GM19438 (cell line): ENCODE data around the gene CAND2.
"Not testable (repeated sequence)": the region's sequence is repeated elsewhere in the genome, so short reads cannot be mapped to it uniquely, and the experiment has no call there.

Experiments
- ATAC-seq: cut with Tn5 transposase; IDR thresholded peaks from one replicate; pipeline ENCODE4 v1.9.1; 2021; ENCODE audit warnings: low read depth; ENCODE audit not compliant: unreplicated experiment

CAND2 gene

DNA sequence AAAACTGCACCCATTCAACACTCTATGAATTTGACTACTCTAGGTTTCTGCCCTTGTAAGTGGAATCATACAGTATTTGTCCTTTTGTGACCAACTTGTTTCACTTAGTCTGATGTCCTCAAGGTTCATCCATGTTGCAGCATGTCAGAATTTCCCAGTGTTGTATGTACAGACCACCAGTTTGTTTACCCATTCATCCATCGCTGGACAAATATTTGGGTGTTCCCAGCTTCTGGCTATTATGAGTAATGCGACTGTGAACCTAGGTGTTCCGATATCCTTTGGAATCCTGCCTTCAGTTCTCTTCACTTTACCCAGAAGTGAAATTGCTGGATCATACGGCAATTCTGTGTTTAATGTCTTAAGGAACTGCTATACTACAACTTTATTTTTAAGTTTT, 32.3 kb downstream of the CAND2 start:
- no peak for ATAC-seq

DNA sequence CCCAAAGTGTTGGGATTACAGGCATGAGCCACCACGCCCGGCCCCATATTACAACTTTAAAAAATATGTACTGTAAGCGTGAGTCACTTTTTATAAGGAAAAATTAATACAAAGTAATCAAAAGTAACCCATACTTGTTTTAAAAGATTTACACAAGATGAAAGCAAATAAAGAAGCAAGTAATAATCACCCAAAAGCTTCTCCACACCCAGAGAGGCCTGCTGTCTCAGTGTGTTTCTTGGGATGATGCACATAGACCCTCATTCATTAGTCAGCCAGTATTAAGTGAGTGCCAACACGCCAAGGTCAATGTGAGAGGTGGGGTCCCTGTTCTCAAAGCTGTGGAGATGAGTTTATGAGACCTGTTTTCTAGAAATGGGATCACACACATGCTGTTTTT, 32.9 kb downstream of the CAND2 start:
- ATAC-seq = no peak

DNA sequence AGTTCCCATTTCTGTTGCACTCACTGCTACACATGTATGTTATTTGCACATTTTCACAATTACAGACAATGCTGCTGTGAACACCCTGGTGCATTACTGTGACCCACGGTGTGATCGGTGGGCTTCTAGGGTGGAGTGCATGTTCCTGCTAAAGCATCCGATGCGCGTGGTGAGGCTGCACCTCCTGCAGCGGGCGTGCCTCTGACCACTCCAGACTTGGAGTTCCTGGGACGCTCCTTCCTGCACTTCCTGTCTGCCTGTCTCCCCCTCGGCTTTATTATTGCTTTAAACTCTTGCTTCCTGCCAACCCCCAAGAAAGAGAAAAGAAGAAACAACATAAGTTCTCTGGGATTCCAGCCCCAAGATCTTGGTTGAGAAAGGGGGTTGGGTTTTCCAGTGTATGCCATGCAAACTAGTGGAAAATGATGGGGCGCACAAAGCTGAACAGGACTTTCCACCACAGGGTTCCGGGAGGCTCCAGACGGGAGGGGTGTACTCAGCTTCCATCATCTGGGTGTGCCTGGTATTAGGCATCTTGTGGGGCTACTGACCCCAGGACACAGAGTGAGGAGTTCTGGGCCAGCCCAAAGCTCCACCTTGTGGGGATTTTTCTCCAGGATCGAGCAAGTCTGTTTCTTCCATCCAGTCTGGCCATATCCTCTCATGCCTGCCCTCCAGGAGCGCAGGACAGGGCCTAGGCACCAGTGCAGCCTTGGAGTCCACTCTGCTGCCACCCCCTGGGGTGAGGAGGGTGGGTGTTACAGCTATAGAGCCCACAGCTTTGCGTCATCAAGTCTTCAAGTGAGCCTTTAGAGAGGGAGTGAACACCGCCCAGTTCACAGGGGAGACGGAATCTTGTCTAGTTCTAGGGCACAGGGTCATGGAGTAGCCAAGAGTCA, 33.7 kb downstream of the CAND2 start:
- no peak for ATAC-seq

DNA sequence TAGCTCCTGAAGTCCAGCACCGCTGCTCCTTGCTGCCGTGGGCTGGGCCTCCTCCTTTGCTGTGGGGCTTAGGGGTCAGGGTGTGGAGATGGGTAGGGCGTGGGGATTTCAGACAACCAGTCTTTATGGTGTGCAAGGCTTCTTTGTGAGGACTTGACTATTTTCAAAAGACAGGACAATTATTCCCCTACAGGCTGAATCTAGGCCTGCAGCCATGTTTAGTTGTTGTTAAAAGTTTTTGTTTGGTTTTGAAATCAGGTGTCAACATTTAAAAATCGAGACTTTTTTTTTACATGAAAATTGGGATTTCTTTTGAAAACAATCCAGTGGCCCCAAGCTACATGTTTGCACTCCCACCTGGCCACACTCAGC, 34.3 kb downstream of the CAND2 start:
- no peak for ATAC-seq

DNA sequence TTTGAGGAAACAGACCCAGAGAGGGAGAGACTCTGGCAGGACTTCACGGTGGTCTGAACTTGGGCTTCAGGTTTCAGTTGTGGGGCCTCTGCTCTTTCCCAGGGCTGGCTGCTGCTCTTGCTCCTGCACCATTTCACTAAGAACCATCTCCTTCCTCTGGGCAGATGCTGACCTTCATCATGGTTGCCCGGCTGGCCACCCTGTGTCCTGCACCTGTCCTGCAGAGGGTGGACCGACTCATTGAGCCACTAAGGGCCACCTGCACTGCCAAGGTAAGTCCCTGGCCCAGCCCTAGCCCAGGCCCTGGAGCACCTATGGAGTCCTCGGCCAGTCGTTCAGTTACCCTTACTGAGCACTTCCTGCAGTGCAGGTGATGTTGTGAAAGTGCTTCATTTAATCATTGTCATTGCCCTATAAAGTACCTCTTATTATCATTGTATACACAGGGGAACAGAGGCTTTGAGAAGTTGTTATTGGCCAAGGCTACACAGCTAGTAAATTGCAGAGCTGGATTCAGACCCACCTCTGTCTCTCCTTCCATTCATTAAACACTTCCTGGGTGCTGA, 34.9 kb downstream of the CAND2 start:
- no peak for ATAC-seq

DNA sequence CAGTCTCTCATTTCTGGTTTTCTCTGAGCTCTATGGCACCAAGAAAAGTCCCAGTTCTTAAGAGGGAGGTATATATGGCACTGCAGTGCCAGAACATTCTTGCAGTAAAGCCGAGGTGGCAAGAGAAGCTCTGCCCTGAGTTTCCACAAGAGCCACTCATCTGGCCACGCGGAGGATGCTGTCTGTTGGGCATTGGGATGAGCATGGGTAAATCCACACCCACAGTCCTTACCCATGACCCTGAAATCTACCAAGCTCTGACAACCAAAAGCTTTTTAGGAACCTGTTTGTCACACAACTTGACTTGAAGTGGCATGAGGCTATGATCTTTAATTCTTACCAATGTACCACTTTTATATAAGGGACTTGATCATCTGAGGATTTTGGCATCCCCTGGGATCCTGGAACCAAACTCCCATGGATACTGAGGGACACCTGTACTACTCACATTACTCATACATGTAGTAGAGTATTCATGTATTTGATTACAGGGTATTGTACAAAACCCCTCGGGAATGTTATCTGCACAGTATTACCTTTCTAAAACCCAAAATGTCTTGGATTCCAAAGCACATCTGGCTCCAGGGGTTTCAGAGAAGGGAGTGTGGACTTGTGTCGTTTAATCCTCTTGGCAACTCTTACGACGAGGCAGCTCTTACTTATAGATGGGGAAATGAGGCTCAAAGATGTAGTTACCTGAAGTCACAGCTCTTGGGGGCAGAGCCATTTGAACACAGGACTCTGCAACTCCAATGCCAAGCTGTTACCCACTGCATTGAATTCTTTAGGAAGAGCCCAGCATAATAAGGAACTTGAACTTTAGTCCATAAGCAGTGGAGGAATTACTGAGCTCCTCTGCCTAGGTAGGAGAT, 36.1 kb downstream of the CAND2 start:
- ATAC-seq = no peak

DNA sequence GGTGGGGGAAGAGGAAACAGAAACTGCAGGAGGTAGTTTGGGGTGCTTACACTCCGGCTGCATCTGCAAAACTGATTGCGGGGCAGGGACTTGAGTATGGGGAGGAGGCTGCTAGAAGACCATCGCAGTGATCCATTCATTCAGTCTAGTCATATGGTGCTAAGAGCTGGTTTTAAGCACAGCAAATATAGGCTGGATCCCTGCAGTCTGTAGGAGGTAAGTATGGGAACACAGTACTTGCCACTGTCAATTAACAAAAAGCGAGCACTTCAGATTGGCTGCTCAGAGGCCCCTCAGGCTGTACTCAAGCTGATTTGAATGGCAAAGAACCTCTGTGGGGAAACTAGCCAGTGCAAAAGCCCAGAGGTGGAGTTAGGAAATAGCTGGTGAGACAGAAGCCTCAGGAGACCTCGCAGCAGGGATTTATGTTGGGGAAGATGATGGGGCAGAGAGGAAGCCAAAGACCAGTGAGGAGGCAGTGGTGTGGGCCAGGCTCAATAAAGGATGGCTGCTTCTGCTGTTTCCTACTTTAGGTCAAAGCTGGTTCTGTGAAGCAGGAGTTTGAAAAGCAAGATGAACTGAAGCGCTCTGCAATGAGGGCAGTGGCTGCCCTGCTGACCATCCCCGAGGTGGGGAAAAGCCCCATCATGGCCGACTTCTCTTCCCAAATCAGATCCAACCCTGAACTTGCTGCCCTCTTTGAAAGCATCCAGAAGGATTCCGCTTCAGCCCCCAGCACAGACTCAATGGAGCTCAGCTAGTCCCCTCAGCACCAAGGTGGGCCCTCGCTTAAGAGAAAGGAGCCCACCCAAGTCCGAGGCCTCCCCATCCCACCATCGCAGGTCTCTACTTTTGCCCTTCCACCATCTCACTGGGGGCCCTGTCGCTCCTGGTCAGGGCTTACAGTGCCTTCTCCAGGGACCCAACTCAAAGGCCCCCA, 37.0 kb downstream of the CAND2 start:
- no peak for ATAC-seq

DNA sequence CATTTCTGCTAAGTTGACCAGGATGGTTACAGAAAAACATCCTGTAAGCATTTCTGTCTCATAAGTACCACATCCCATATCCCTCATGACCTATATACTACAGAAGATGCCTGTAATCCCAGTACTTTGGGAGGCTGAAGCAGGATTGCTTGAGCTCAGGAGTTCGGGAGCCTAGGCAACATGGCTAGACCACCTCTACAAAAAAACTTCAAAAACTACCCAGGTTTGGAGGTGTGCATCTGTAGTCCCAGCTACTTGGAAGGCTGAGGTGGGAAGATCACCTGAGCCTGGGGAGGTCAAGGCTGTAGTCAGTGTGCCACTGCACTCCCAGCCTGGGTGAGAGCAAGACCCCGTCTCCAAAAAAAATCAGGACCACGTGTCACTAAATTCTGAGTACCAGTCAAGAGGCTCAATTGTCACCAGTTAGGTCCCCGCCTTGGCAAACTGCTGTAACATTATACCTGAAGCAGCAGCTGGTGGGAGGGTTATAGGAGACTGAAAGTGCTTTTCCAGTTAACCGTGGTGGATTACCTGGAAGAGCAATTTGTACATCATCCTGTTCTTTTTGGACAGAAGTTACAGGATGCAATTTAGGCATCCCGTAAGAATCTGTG, 38.7 kb downstream of the CAND2 start:
- no peak for ATAC-seq

DNA sequence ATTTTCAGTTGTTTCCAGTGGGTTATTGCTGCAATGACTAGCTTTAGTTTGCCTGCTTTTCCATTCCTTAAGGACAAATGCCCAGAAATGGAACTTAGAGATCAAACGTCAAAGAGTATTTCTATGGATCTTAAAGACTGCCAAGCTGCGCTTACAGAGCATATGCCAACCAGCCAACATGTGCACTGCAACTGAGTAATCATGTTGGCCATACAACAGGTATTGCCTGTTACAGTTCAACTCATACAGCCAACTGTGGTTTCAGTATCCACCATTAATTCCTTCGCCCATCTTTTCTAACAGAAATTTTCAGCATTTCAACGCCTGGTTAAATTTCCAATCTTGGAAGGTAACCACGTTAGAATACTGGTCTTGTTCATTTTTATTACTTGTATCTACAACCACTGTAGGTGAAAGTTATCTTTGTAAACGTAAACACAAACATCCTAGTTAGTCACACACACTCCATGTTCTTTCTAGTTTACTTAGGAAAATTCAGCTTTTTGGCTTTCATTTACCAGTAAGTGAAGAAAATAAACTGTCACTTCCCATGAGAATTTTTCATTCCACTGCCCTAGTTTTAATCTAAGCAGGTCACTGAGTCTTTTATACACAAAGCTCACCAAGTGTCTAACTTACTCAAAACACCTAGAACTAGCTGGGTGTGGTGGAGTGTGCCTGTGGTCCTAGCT, 41.0 kb downstream of the CAND2 start:
- ATAC-seq = no peak

DNA sequence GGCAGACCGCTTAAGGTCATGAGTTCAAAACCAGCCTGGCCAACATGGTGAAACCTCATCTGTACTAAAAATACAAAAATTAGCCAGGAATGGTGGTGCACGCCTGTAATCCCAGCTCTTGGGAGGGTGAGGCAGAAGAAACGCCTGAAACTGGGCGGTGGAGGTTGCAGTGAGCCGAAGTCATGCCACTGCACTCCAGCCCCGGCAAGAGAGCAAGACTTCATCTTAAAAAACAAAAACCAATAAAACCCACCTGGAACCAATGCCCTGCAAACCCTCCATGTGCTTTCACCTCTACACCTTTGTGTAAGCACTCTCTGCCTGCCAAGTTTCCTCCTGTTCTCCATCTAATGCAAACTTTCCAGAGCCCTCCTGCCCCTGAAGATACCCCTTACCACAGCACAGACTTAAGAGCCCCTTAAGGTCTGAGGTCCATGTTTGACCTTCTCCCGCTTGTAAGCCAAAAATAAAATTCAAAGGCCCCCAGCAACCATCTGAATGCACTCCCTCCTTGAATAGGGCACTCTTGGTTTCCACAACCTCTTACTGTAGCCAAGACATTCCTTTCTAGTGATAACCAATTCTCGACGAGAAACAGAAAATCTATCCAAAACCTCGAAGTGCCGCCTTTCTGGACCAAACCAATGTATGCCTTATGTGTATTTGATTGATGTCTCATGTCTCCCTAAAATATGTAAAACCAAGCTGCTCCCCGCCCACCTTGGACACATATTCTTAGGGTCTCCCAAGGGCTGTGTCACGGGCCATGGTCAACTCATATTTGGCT, 41.9 kb downstream of the CAND2 start:
- no peak for ATAC-seq

DNA sequence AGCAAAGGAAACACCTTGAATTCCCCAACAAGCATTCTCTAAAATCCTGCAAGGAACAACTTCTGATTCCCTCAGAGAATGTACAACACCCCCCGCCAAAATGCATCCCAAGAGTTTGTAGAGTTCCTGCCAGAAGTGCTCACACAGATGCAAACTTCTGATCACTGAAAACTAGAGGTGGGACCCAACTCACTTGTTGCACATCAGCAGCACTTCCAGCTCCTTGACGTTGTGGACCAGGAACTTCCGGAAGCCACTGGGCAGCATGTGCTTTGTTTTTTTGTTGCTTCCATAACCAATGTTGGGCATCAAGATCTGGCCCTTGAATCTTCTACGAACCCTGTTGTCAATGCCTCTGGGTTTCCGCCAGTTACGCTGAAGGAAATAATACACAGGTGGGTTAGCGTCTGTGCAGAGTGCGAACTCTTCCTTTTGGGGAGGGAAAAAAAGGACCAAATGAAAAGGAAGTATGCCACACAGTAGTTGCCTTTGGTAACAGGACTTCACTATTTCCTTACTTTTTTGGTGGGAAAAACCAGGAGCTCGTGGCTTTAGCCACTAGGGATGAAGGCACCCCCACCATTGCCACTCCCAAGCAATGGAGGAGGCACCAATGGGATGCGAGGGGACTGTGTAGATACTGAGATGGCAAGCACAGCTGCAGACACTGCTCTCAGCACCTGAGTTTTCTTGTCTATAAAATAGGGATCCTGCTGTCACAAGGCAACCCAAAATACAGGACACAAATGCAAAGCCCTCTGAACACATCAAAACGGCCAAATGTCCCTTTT, 42.9 kb downstream of the CAND2 start:
- ATAC-seq = no peak

DNA sequence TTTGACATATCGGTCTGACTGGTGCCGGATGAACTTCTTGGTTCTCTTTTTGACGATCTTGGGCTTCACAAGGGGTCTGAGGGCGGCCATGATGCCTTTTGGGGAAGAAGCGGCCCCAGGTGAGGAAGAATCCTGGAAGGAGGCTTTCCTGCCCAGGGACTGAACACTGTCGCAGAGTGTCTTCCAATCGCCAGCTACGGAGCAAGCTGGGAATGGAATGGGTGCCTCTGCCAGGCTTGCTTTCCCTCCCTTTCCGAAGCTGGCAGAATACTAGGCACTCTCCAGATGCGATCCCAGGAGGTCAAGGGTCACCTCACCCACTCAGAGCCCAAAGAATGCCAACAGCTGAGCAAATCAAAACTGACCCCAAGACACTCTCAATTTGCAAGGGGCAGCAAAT, 43.7 kb downstream of the CAND2 start:
- ATAC-seq = not testable (repeated sequence)

DNA sequence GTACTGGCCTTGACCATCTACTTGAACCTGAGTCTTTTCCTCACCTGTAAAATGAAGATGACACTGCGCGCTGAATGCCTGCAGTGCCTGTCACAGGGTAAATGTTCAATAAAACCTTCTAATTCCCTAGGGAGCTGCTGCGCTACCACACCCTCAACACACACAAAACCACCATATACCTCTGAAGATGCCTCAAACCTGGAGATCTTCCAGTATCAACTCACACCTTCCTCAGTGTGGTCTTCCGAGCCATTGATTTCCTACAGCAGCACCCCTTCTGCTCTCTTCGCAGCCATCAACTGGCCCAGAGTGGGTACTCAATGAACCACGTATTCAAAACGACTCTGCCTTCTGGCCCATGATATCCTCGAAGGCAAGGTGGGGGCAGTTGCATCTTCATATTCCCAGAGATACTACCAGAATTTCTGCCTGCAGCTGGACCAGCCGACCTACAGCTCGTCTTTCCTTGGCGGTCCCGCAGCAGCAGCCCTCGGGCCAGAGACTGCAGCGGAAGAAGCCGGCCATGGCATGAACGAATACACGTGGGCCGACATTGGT, 44.2 kb downstream of the CAND2 start:
- peak; percentile 41 for ATAC-seq

DNA sequence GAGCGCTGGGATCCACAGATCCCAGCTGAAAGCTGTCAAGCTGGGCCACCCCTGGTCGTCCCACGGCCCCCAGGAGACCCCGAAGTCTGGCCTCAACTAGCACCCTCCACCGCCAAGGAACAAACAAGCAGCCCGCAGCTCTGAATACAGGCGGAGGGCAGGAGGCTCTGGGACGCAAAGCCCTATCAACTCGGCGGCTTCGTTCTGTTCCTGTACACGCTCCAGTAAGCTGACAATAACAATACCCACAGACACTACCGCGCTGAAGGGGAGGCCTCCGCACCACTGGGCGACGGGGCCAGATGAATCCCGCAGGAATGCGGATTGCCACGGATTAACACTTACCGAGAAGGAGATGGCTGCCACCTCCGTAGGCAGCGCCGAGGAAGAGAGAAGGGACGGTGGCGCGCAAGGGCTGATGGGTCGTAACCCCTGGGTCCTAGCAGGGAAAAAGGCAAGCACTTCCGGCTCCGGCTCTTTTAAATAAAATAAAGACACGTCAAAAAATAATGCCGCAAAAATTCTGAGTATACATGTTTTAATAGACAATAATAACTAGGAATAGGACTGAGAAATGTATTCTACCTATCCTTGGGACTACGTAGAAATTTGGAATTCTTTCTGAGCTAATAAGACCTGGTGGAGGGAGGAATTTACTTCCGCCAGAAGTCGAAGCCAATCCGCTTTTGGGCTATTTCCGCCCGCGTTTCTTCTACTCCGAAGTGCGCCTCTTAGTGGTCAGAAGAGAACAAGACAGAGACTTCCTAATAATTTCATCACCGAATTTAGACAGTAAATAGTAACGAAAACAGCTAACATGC, 44.9 kb downstream of the CAND2 start, which contains the start of gene RPL32:
TSS of gene RPL32 (minus strand) at position 417 of the 821 bp plus-strand sequence. CDS start 1,328 bp downstream, outside the sequence.
- peak; percentile 85 for ATAC-seq

DNA sequence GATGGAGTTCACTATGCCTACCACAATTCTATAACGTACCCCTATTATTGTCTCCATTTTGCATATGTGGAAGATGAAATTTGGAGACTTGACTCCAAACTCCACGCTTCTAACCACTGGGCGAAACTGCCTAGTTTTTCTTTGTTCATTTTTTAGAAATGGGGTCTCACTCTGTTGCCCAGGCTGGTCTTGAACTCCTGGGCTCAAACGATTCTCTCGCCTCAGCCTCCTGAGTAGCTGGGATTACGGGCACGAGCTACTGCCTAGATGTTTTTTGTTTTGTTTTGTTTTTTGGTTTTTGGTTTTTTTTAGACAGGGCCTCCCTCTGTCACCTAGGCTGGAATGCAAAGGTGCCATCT, 45.5 kb downstream of the CAND2 start:
- ATAC-seq = no peak

DNA sequence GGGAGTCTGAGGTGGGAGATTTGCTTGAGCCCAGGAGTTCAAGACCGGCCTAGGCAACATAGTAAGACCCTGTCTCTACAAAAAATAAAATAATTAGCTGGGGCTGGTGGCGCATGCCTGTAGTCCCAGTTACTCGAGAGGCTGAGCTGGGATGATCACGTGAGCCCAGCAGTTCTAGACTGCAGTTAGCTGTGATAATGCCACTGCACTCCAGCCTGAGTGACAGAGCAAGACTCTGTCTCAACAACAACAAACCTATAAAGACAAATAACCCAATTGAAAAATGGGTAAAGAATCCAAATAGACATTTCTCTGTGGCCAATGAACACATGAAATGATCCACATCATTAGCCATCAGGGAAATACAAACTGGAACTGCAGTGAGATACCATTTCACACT, 46.0 kb downstream of the CAND2 start:
- ATAC-seq = no peak

DNA sequence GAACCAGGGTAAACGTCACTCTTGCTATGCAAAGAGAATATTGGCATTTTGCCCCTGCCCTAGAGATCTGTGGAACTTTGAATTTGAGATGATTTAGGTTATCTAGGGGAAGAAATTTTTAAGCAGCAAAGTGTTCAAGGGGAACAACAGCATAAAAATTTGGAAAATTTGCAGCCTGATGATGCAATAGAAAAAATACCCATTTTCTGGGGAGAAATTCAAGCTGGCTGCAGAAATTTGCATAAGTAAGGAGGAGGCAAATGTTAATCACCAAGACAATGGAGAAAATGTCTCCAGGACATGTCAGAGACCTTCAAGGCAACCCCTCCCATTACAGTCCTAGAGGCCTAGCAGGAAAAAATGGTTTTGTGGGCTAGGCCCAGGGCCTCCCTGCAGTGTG, 49.3 kb downstream of the CAND2 start:
- ATAC-seq = no peak
